Activated CD8-positive, alpha-beta memory T cell treated with anti-CD3 and anti-CD28 coated beads for 4 hours (primary cell): Measurements from ENCODE around the gene MAGEE1.

Experiments
- DNase-seq, 2 donors: peaks; one replicate each; pipeline ENCODE4 v3.0.0-alpha.2; 2020; ENCODE audit warnings: low read depth in 2 of 2

MAGEE1 gene

GRCh38 chrX:76427560-76428242 is at the start of gene MAGEE1:
Gene MAGEE1 (plus strand): TSS chrX:76427710. CDS start chrX:76427931, 221 bp downstream.
- peak; percentile 56 to 60 for DNase-seq

- DNase-seq: no peak
Observed at GRCh38 chrX:76398970-76399369, 28.5 kb upstream of the MAGEE1 start.

- DNase-seq: no peak
Observed at GRCh38 chrX:76407795-76408194, 19.7 kb upstream of the MAGEE1 start.

- no peak for DNase-seq
Observed at GRCh38 chrX:76420237-76420636, 7.3 kb upstream of the MAGEE1 start.

GRCh38 chrX:76428243-76429130 is 977 bp downstream of the MAGEE1 start:
- peak in 1 of 2 donors; percentile 27 for DNase-seq

- DNase-seq: no peak
Observed at GRCh38 chrX:76433219-76433618, 5.7 kb downstream of the MAGEE1 start.

GRCh38 chrX:76434103-76434741 is 6.7 kb downstream of the MAGEE1 start:
- no peak for DNase-seq

GRCh38 chrX:76439188-76439587 is 11.7 kb downstream of the MAGEE1 start:
- DNase-seq: no peak

- DNase-seq: no peak
Observed at GRCh38 chrX:76453737-76454406, 26.4 kb downstream of the MAGEE1 start.

- DNase-seq: no peak
Observed at GRCh38 chrX:76454456-76454927, 27.0 kb downstream of the MAGEE1 start.

- no peak for DNase-seq
Observed at GRCh38 chrX:76477353-76477752, 49.8 kb downstream of the MAGEE1 start.
